Measurements from ENCODE around the gene HNRNPM. TPM values are rescaled to one million over a fixed set of nuclear protein-coding genes. Genes with fewer than 3 reads are reported as not detected.

The HNRNPM gene
- total and polyA plus RNA-seq, 7 donors, result 62.8 to 224 (median 83.9) TPM

DNA sequence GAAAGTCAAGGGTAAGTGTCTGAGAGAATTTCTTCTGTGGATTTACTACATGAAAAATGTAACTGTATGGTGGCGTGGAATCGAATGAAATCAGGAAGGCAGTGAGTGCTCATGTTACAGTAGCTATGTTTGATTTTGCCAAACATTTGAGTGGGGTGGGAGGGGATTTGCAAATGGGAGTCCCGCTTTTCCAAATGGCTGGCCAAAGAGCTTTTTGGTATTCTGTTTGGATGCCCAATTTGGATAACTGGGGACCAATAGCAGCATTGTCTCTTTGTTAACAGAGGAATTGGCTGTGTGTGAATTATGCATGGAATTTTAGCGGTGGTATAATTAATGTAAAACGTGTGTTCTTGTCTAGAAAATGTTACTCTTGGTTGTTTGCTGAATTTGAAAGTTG lies 17.8 kb downstream of the HNRNPM start:
- Histone ChIP-seq H3K4me1 (peaks cover 0 to 58% (median 51%) of the 10 kb centered on the region in 4 donors), H3K27ac (no peak overlapping the region), H3K27me3 (no peaks in the 10 kb centered on the region), H3K9me3 (no peaks in the 10 kb centered on the region), H3K36me3 (peaks cover 0 to 44% (median 39%) of the 10 kb centered on the region in 4 donors), H3K4me3 (no peak overlapping the region)
- WGBS, 2 donors, result 85 to 88% methylated on average over 5 of the region's 5 CpGs
- intact Hi-C loops (cut with DNase I), result no loop called here
- no peak for TF ChIP-seq EP300 (IDR thresholded peaks at IDR 0.05)
- TF ChIP-seq POLR2AphosphoS5 (IDR thresholded peaks at IDR 0.05), result no peak
- TF ChIP-seq, protein P1, sequence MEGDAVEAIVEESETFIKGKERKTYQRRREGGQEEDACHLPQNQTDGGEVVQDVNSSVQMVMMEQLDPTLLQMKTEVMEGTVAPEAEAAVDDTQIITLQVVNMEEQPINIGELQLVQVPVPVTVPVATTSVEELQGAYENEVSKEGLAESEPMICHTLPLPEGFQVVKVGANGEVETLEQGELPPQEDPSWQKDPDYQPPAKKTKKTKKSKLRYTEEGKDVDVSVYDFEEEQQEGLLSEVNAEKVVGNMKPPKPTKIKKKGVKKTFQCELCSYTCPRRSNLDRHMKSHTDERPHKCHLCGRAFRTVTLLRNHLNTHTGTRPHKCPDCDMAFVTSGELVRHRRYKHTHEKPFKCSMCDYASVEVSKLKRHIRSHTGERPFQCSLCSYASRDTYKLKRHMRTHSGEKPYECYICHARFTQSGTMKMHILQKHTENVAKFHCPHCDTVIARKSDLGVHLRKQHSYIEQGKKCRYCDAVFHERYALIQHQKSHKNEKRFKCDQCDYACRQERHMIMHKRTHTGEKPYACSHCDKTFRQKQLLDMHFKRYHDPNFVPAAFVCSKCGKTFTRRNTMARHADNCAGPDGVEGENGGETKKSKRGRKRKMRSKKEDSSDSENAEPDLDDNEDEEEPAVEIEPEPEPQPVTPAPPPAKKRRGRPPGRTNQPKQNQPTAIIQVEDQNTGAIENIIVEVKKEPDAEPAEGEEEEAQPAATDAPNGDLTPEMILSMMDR (IDR thresholded peaks at IDR 0.05), result no peak
- TF ChIP-seq POLR2A (IDR thresholded peaks at IDR 0.05), result no peak
- no peak for DNase-seq

DNA sequence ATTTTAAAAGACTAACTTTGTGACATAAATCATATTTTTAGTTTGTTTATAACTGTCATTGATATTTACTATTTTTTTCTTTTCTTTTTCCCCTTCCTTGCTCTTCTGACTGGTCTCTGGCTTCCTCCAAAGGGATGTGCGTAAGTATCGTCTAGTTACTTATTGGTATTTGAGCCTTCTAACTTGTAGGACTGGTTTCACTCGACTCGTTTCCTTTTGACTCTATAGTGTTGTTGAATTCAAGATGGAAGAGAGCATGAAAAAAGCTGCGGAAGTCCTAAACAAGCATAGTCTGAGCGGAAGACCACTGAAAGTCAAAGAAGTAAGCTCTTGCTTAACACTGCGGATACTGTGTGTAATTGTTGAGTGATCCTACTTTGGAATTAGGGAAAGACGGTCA lies 18.6 kb downstream of the HNRNPM start:
- H3K27me3 ChIP-seq, result no peaks in the 10 kb centered on the region
- no peak overlapping the region for H3K27ac ChIP-seq
- H3K4me1 ChIP-seq, result peaks cover 0 to 50% (median 43%) of the 10 kb centered on the region in 4 donors
- TF ChIP-seq EP300 (IDR thresholded peaks at IDR 0.05) (no peak), POLR2A (IDR thresholded peaks at IDR 0.05) (no peak), POLR2AphosphoS5 (IDR thresholded peaks at IDR 0.05) (no peak)
- TF ChIP-seq, protein P1 (IDR thresholded peaks at IDR 0.05), result no peak
- 87 to 88% methylated on average over 8 of the region's 8 CpGs for WGBS, 2 donors
- no peak for DNase-seq
- no peaks in the 10 kb centered on the region for H3K9me3 ChIP-seq
- intact Hi-C loops (cut with DNase I), result no loop called here
- no peak overlapping the region for H3K4me3 ChIP-seq
- H3K36me3 ChIP-seq, result peaks cover 0 to 52% (median 45%) of the 10 kb centered on the region in 4 donors

DNA sequence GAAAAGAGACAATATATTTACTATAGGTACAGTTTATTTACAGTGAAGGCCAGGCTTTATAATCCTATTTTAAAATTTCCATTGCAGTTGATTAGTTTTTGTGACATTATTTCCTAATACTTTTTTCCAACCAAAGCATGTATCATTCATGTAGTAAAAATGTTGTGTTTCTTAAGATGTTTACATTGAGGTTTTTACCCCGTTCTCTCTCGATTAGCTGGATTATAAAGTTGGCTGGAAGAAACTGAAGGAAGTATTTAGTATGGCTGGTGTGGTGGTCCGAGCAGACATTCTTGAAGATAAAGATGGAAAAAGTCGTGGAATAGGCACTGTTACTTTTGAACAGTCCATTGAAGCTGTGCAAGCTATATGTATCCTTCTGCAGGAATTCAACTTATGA lies 21.2 kb downstream of the HNRNPM start:
- Histone ChIP-seq H3K9me3 (no peaks in the 10 kb centered on the region), H3K4me1 (peaks cover 0 to 23% (median 18%) of the 10 kb centered on the region in 4 donors), H3K27me3 (no peaks in the 10 kb centered on the region), H3K27ac (no peak overlapping the region), H3K36me3 (peaks cover 17 to 78% (median 70%) of the 10 kb centered on the region in 4 donors), H3K4me3 (no peak overlapping the region)
- intact Hi-C loops (cut with DNase I), result no loop called here
- no peak for DNase-seq
- WGBS, 2 donors, result 83 to 85% methylated on average over 4 of the region's 4 CpGs
- TF ChIP-seq POLR2AphosphoS5 (IDR thresholded peaks at IDR 0.05), result no peak
- TF ChIP-seq EP300 (IDR thresholded peaks at IDR 0.05), result no peak
- TF ChIP-seq POLR2A (IDR thresholded peaks at IDR 0.05), result no peak
- TF ChIP-seq, protein P1 (IDR thresholded peaks at IDR 0.05), result no peak

DNA sequence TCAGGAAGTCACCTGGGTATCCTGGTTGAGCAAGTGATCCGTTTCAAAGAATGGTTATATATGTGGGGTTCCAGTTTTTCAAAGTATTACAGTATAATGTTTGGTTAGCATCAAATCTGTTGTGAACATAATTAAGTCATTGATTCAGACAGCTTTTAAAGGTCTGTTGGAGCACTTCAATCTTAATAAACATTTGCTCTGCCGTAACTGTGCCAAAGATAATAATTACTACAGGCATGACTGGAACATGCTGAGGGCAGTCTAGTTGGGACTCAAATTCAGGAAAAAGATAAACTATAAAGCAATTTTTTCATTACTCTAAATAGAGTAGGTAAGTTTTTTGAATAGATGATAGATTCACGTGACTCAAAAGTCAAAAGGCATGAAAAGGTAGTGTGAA lies 23.3 kb downstream of the HNRNPM start:
- H3K27ac ChIP-seq, result no peak overlapping the region
- no peak for DNase-seq
- TF ChIP-seq POLR2AphosphoS5 (IDR thresholded peaks at IDR 0.05) (no peak), EP300 (IDR thresholded peaks at IDR 0.05) (no peak), POLR2A (IDR thresholded peaks at IDR 0.05) (no peak)
- TF ChIP-seq, protein P1 (IDR thresholded peaks at IDR 0.05), result no peak
- H3K36me3 ChIP-seq, result peaks cover 27 to 99% (median 82%) of the 10 kb centered on the region in 4 donors
- no peaks in the 10 kb centered on the region for H3K27me3 ChIP-seq
- intact Hi-C loops (cut with DNase I), result no loop called here
- no peak overlapping the region for H3K4me3 ChIP-seq
- no peaks in the 10 kb centered on the region for H3K9me3 ChIP-seq
- H3K4me1 ChIP-seq, result peaks cover 0 to 4% (median 2%) of the 10 kb centered on the region in 4 donors
- 87 to 88% methylated on average over 3 of the region's 3 CpGs for WGBS, 2 donors

DNA sequence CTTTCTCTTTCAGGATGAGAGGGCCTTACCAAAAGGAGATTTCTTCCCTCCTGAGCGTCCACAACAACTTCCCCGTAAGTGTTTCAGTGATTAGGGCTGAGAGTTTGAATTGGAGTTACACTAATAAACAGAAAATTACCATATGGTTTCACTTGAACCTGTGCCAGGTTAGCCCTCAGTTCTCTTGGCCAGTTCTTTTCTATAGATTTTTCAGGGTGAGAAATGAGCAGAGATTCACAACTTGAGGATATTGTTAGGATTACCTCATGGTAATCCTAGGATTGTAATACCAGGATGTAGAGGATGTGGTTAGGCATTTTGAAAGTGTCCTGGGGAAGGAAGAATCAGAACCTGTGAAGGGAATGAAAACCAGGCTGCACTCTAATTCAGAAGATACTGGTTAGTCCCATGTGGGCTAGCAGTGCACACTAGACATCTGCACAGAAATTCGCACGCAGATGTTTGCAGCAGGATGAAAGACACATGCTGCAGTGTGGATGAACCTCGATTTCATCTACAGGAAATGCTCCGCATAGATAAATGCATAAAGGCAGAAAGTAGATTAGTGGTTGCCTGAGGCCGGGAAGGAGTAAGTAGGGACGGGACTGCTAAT lies 24.1 kb downstream of the HNRNPM start:
- 82 to 92% methylated on average over 8 of the region's 8 CpGs for WGBS, 2 donors
- Histone ChIP-seq H3K27me3 (no peaks in the 10 kb centered on the region), H3K9me3 (no peaks in the 10 kb centered on the region), H3K4me1 (no peaks in the 10 kb centered on the region), H3K27ac (no peak overlapping the region), H3K36me3 (peaks cover 31 to 100% (median 80%) of the 10 kb centered on the region in 4 donors), H3K4me3 (no peak overlapping the region)
- TF ChIP-seq, protein P1 (IDR thresholded peaks at IDR 0.05), result no peak
- TF ChIP-seq POLR2AphosphoS5 (IDR thresholded peaks at IDR 0.05), result no peak
- TF ChIP-seq EP300 (IDR thresholded peaks at IDR 0.05), result no peak
- no peak for TF ChIP-seq POLR2A (IDR thresholded peaks at IDR 0.05)
- no peak for DNase-seq
- intact Hi-C loops (cut with DNase I), result no loop called here
